Activated CD8-positive, alpha-beta memory T cell treated with anti-CD3 and anti-CD28 coated beads for 24 hours (primary cell): ENCODE results near the gene KCNT1.

Experiments
- DNase-seq: peaks from one replicate; pipeline ENCODE4 v3.0.0-alpha.2; 2020

The KCNT1 gene

DNA sequence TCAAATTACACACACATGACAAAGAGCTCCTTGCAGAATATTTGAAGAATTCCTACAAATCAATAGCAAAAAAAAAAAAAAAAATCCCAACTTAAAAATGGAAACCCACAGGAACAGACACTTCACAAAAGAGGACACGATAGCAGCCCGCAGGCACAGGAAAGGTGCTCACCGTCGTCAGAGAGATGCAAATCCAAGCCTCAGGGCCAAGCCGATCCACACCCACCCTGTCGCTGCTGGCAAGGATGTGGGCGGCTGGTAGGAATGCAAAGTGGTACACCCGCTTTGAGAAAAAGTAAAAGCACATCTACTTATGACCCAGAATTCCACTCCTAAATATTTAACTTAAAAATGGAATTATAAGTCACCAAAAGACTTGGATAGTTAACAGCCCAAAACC is 28.0 kb upstream of the KCNT1 start:
- no peak for DNase-seq

DNA sequence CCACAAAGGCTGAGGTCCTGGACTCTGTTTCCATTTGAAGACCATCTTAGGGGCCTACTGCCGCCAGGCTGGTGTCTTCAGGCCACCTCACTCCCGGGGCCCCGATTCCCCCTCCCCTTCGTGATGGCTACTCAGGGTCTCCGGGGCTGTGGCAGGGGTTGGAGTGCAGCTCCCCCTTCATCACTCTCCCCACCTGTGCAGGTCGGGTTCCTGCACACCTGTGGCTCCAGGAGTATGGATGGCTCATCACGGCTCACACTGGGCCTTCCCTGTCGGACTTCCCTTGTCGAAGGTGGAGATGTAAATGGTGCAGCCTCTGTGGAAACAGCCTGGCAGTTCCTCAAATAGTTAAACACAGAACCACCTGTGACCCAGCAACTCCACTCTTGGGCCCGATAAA is 27.0 kb upstream of the KCNT1 start:
- DNase-seq, result no peak

DNA sequence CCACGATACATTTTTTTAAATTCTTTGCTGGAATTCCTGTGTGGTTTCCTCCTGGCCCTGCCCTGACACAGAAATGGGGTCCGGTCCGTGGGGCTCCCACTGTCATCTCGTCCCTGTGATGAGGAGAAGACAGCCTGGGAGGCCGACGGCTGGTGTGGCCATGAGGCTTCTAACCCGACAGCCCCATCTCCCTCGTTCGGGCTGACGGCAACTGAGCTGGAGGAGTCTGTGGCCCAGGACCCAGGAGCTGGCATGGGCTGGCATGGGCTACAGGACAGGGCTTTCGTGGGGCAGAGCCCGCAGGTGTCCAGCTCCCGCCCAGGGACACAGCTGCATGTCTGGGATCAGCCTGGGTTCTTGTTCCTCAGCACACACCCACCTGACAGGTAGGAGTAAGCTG is 25.1 kb upstream of the KCNT1 start:
- no peak for DNase-seq

DNA sequence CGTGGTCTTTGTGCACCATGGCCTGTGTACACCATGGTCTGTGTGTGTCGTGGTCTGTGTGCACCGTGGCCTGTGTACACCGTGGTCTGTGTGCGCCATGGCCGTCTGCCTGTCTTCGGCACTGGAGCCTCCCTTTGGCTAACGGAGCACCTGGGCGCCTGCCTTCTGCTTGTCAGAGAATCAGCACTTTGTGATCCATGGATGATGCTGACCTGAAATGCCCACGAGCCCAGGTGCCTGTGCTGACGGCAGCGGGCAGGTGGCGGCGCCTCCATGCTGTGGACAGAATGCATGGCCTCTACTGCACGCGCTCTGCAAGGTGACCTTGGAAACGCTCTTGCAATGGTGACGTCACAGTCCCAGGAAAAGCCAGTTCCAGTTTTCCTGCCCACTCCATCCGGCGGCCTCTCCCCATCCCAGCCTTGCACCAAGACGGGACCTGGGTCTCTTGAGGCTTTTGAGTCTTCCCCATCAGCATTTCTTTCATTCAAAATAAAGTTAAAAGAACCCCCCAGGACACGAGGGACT is 24.3 kb upstream of the KCNT1 start:
- DNase-seq, result no peak

DNA sequence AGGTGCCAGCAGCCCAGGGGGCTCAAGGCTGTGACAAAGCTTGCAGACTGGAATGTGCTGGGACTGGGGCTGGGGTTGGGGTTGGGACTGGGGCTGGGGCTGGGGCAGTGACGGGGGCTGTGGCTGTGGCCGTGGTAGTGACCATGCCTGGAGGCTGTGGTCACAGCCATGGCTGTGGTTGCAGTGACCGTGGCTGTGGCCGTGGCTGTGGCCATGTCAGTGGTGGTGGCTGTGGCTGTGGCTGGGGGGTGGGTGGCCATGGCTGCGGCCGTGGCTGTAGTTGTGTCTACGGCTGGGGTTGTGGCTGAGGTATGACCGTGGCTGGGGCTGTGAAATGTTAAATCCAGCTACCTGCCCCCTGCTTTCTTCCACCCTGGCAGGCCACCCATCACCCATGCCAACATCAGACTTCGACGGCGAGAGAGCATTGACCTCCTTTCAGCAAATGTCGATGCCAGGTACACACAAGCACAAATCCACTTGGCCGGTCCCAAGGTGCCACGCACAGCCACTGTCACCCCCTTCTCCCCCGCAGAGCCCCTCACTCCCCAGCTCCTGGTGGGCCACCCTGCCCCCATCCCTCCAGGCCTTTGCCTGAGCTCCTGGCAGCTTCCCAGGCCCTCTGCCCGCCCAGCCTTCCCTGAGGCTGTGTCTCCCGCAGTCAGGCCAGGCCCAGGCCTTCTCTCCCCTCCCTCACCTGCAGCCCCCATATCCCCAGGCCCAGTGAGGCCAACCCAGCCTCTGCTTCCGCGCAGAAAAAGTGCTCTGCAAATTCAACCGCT is 23.6 kb upstream of the KCNT1 start:
- no peak for DNase-seq

DNA sequence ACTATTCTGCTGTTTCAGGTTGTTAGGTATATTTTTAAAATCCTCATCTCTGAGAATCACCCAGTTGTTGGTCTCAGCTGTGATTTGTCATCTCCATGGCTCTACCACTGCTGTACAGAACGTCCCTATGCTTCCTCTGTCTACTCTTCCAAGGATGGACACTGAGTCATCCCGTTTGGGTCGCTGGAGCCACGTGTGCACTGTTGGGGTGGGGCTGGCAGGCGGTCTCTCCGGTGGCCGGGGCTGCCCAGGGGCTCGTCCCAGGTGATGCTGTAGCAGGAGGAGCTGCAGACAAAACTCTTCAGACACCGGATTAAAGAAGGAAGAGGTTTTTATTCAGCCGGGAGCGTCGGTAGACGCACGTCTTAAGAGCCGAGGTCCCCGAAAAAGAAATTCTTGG is 21.9 kb upstream of the KCNT1 start:
- no peak for DNase-seq

DNA sequence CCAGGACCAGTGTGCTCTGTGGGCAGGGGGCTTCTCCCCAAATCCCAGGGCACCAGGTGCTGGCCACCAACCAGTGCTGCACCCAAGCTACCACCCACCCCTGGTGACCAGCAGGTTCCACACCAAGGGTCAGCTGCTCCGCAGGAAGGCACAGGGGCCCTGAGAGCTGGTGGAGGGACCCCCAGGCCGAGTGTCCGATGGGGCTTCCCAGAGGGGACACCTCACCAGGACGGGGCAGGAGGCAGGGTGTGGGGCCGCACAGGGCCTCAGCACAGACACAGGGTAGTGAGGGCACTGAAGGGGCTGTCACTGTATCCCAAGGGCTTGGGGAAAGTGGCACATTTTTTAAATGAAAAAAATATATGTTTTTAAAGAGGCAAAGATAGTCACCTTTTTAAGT is 20.8 kb upstream of the KCNT1 start:
- DNase-seq, result no peak

DNA sequence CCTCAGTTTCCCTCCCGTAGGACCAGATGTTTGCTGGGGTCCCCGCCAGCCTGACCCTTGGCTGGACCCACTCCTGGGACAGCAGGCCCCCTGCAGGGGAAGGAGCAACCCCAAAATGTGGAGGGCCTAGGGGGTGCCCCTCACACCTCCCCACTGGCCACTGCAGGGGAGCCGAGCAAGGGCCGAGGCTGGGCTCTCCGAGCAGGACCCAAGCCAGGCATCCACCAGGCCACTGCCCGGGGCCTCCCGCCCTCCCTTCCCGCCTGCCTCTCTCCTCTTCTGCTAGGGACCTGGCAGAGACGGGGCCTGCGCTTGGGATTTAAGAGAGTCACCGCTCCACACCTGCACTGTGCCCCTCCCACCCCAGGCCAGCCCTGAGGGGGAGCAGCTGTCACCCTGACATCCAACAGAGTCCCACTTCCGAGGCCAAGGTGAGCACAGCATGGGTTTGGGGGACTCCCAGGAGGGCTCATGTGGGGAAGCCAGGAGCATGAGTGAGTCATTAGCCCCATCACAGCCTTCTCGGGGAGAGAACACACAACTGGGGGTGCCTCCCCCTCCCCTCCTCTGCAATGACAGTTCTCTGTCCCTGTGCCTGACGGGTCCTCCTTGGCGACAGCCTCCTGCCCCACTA is 18.5 kb upstream of the KCNT1 start:
- DNase-seq, result no peak

DNA sequence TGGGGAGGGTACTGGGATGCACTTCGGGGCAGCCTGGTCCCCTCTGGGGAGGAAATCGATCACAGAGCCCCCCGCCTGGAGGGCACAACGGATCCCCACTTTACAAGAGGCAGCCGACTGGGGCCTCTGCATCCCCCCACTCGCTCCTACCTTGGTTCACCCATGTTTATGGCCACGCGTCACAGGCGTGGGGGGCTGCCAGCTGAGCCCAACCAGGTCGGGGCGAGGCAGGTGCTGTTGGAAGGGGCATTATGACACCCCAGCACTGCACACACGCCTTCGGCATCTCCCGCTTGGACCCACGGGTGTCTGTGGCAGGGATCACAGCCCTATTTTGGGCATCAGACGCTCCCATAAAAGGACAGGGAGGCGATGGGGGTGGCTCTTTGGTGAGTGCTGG is 17.3 kb upstream of the KCNT1 start:
- no peak for DNase-seq

DNA sequence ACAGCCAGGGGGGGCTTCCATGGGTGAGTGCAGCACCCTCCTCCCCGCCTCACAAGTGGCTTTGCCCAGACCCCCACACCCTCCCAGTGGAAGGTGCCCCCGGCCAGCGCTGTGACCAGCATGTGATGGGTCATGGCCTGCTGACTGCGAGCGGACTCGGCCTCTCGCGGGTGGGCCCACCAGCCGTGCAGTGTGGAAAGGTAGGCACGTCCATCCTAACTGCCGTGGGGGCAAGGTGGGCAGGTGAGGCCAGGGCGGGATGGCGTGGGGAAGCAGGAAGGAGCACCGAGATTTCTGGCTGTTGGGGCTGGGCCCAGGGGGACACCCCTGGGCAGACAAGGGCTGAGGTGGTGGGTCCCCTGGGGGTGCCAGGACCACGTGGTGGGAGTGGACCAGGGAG is 14.8 kb upstream of the KCNT1 start:
- no peak for DNase-seq

DNA sequence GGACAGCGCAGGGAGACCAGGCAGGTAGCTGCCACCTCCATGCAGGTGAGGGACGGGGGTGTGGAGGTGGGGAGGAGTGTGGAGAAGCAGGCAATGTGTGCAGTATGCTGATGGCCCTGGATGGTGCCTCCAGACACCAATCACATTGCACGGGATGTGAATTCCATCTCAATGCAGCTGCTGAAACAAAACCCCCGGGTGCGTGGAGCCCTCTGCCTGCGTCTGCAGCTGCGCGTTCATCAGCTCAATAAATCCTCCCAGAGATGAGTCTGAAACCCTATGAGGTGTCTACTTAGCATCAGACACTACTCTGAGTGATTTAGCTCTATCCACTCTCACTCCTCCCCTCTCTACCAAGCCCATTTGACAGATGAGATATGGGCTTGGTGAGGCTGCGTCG is 13.0 kb upstream of the KCNT1 start:
- no peak for DNase-seq

DNA sequence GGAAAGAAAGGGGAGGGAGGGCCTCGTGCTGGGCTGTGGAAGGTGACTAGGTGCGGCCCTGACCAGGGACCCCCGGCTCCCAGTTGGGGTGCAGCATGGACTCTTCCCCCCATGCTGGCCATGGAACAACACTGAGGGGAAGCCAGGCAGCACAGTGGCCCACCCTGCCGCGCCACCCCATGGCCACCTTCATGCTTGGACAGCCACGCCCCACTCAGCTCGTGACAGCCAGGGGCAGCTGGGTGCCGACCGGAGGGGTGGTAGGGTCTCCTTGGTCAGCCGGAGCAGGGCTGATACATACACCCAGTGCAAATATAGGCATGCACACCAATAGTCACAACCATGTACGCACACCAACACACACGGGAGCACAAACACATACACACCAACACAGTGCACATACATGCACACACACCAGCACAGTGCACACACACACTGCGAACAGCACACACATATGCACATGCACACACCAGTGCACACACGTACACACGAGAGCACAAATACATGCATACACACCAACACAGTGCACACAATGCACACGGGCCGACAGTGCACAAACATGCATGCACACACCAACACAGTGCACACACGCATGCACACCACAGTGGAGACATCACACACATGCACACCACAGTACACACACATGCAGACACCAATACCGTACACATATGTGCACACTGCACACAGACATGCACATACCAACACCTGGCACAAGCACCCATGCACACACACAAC is 11.0 kb upstream of the KCNT1 start:
- no peak for DNase-seq

DNA sequence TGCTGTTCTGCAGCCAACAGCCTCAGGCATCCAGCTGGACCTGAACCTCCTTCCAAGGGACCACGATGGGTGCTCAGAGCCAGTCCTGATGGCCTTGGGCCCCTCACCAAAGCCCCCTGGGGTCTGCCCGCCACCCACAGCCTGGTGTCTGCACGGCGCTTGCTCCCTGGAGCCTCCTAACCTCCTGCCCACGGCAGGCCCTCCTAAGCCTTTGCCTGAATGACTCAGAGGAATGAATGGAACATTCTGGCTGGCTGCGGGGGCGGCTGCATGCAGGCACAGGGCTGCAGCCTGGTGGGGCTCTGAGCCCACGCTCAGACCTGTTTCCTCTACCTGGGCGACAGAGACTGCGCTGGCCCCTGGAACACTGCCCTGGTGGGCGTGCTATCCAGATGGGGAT is 9.6 kb upstream of the KCNT1 start:
- no peak for DNase-seq

DNA sequence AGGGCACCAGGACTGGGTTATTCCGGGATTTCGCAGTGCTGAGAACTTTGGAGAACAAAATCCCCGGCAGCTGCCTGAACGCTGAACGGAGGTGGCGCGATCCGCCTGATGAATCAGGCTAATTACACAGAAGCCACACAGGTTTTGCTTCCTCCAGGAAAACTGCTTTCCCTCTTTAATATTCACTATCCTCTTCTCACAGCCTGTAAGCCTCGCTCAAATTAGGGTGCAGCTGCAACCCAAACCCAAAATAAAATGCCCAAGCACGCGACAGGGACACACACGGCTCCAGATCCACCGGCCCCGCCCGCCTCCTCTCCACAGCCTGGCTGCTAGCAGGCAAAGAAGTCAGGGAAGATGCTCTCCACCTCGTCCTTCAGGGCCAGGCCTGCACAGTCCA is 8.7 kb upstream of the KCNT1 start:
- DNase-seq, result no peak

DNA sequence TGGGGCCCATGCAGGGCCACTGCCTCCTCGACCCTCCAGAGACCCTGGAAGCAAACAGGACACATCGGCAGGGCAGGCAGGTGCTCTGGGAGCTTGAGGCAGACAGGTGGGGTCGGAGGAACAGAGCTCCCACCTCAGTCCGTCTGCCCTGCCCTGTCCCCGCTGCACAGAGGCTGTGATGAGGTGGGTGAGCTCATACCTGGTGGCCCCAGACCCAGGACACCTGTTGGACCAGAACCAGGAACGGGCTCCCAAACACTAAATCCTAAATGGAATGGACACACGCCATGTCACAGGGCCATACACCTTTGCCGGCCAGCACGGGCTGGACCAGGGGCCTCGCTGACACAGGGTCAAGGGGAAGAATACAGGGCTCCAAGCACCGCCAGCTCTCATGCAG is 8.2 kb upstream of the KCNT1 start:
- DNase-seq, result no peak

DNA sequence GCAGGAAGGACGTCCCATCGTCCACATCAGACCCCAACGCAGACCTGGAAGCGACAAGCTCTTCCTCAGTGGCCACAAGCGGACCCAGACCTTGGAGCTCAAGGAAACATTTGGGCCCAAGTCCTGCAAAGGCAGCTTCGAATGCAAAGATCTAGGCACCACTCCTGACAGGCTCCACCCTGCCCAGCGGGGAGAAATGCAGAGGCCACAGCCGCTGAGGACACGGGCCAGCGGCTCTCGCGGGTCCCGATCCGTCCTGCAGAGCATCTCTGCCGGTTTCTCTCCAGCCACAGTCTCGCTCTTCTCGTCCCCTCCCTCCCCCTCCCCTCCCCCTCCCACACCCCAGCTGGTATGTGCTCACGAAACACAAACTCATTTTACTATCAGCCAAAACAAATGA is 7.6 kb upstream of the KCNT1 start:
- no peak for DNase-seq

DNA sequence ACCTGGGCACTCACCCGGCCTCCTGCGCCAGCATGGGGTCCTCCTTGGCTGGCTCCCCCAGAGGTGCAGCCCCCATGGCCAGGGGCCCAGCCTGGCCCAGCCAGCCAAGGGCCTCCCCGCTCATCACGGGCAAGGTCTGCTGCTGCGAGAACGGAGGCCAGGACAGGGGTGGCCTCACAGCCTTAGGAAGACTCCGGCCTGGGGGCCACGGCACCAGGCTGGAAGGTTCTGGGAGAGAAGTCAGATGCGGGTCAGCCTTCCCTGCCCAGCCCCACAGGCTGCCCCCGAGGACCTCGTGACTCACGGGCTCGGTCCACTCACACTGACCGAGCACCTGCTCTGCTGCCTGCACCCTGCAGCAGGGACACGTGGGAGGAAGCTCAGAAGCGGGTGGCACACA is 6.9 kb upstream of the KCNT1 start:
- no peak for DNase-seq

DNA sequence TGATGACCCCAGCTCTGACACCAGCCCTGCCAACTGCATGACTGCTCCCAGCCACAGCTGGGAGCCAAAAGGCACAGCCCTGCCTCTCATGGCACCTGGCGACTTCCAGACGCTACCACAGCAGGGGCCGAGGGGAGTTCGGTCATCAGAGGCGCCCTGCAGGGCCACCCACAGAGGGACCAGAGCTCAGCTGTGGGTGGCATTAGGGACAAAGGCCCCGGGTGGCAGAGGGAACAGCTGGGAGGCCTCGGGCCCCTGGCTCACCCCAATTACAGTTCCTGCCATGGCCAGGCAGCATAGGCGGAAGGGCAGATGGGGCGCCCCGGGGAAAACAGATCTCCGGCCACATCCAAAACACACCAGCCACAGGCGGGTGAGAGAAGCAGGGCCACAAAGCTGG is 6.3 kb upstream of the KCNT1 start:
- DNase-seq, result no peak

DNA sequence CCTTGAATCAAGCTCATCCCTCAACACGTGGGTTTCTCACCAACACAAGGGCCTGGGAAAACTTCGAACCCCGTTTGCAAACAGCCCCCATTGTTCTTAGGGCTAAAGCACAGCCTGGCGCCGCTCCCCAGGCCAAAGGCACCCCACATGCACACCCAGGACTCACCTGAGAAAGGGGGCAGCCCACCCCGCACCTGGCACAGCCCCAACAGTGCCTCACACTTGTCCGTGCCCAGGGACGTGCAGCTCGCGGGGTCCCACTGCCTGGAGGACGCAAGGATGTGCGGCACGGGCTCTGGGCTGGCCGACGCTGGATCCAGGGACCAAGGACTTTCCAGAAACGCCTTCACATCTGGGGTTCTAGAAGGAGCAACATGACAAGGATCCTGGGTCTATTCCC is 5.5 kb upstream of the KCNT1 start:
- DNase-seq, result no peak

DNA sequence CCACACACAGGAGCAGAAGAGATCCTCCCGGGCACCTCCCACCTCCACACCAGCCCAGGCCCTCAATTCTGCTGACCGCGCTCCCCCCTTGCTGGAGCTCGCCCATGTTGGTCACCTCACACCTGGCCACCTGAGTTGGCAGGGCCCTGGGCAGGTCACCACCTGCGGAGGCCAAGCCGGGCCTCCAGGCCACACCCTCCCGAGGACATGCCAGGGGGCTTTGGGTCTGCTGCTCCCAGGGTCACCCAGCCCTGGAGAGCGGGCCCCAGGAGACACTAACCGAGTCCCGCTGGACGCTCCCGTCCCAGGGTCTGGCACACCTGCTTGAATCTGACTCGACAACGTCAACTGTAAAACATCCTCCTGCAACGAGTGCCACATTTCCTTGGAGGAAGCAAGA is 4.8 kb upstream of the KCNT1 start:
- no peak for DNase-seq

DNA sequence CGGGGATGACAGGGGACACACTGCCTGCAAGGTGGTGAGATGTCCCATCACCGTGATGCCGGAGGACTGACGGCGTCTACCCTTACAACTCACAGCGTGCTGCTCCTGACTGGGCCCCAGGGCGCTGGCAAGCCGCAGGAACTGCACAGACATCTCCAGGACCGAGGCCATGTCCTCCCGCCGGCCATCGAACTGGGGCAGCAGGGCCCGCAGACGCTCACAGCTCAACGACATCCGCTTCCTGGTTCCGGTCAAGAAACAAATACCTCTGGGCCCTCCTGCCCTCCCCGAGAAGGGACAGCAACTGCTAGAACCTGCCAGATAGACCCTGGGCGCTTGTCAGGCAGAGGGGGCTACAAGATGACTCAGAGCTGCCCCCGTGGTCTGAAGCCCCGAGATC is 3.7 kb upstream of the KCNT1 start:
- no peak for DNase-seq

DNA sequence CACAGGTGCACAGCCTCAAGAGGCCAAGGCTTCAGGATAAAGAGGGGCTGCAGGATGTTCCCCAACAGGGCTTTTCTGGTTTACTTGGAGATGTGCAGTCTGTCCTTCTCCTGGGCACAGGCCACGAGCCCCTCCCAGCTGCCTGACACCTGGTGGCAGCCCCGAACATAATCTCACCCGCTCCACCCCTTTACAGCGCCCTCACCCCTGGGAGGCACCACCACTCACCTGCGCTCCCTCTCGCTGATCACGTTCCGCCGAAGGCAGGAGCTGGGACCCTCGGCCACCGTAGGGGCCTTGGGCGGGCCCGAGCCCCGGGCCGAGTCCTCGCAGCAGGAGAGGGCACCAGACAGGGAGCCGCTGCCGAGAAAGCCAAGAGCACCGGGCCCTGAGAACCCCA is 3.2 kb upstream of the KCNT1 start:
- no peak for DNase-seq

DNA sequence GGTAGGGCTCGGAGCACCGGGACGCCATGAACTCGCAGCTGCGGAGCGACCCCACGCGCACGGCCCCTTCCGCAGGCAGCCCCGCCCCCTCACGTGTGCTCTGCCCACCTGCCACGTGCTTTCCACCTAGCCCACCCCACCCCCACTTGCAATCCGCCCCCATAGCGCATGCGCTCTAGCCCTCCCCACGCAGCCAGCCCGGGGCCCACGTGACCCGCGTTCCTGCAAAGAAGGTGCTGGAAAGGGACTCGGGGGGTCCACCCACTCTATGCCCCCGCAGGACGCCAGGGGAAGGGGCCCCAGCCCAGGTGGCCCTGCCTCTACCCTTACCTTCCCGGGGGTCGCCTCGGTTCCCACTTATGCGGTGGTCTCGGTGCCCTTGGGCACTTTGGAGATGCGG is 2.5 kb upstream of the KCNT1 start, which contains the start of gene SOHLH1:
Gene SOHLH1 (minus strand): TSS at position 42 of the 400 bp plus-strand sequence. CDS start 14 bp downstream, at position 28.
- DNase-seq, result no peak

DNA sequence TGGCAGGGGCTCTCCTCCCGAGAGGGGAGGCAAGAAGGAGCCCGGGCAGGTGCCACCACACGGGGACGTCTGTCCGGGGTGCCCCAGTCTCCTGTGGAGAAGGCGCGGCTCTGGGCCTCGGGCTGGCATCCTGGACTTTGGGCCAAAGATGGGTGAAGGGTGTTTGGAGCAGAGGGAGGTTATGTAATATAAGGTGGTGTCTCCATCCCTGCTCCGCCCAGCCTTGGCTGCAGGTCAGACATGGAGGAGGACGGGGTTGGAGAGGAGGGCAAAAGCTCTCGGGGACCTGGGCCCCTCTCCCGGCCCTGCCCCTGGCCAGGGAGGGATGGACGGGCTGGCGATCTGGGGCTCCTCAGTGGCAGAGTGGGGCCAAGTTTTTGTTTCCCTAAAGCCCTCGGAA is 1.5 kb upstream of the KCNT1 start:
- DNase-seq, result no peak
